Left lobe of liver (tissue), 2 donors: ENCODE measurements around the gene CCNL2. TPM values are rescaled to one million over a fixed set of nuclear protein-coding genes. Genes with fewer than 3 reads are reported as not detected.

ENCODE experiments used
- ATAC-seq: fragments of 200-7000 bp; cut with Tn5 transposase; one replicate; pipeline ENCODE4 v1.9.1; 2020; ENCODE audit warnings: mild to moderate bottlenecking, moderate library complexity
- DNase-seq: peaks from one replicate; pipeline ENCODE4 v3.0.0-alpha.2; 2020; ENCODE audit warnings: low spot score
- total RNA-seq: library from RNA; stranded (reverse); gene quantifications from one replicate; pipeline ENCODE4 v1.2.1, GENCODE V29; 2021
- donor health status: DM: no; HTN: no; CAD: no; lungs with moderate emphysema.
- donor health status: DM: no; HTN: yes; CAD: no.

The CCNL2 gene
- total RNA-seq, 1 donor from 2014 or later, result 127 TPM

DNA sequence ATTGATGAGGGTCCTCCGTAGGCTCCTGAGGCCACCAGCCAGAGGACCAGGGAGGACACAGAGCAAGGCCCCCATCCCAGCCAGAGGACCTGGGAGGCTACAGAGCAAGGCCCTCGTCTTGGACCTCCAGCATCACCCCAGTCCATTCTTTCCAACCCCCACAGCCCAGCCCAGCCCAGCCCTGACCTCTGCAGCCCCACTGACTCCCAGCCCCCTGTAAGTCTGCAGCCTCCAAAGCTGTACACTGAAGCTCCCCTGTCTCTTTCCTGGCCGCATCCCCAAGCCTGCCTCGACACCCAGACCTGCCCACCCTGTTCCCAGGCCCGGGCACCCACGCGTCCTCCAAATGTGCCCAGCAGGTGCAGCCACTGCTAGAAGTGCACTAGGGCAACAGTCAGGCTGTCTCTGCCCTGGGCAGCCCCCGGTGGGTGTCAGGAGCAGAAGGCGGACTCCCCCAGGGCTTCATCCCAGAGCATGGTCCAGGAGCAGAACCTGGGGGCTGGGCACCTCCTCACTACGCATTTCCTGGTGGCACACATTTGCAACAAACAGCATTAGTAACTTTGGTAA, 52.0 kb downstream of the CCNL2 start:
- ATAC-seq, result no peak
- peak; percentile 45 for DNase-seq

DNA sequence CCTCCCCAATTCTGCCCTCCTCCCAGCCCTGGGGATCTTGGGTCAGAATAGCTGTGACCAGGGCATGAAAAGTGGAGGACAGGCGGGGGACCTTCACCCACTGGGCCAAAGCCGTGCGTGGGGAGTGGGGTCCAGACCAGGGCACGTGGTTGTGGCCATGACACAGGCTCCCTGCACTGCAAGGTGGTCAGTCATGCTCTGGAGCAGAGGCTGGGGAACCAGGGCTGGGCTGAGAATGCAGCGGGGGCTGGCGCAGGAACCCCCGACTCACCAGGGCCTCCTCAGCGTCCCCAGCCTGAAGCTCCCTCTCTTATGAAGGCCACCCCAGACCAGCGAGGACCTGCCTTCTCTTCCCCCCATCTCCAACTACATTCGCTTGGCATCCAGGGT, 52.6 kb downstream of the CCNL2 start:
- DNase-seq, result no peak

GRCh38 chr1:1345860-1346500, 53.2 kb downstream of the CCNL2 start:
- ATAC-seq (peak; percentile 3), DNase-seq (peak; percentile 70)

More for the DNA sequence above, 52.6 kb downstream of the CCNL2 start:
- no peak for ATAC-seq

DNA sequence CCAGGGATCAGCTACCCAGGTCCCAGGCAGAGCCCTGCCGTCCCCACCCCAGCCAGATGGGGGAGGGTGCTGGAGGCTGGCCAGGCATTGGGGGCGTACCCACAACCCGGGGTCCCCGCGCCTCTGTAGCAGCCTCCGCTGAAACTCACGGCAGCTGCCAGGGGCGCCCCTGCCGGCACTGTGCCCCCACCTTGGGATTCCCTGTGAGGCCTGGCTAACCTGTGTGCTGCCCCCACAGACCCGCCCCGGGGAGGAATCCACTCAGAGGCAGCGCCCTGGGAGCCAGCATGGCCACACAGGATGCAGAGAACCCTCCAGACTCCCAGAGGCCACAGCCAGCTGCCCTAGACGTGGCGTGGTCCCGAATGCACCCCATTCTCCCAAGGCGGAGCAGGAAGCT, 53.8 kb downstream of the CCNL2 start:
- no peak for ATAC-seq
- DNase-seq, result peak; percentile 50

GRCh38 chr1:1344655-1345361, 54.3 kb downstream of the CCNL2 start:
- ATAC-seq (peak; percentile 6), DNase-seq (peak; percentile 60)

DNA sequence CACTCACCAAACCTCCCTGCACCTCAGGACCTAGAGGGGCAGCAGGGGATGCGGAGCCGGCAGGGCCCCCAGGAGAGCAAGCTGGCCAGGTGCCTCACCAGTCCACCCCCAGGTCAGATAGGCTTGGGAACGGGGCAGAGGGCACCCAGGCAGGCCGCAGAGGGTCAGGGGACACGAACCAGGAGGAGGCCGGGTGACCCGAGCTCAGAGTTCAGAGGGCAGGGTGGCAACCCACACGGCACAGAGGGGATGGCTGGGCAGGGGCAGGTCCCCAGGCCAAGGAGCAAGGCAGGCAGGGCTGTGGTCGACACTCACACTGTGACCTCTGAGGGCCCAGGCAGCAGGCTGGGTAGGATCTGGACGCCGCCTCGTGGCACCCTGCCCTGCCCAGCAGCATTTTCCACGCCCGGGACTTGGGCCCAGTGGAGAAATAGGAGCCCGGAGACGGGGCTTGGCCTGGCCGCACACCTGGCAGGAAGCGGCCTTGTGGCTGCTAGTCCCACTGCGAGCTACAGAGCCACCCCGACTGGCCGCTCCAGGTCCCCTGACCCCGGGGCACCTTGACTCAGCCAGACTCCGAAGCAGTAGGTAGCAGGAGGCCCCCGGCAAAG, 55.2 kb downstream of the CCNL2 start:
- DNase-seq, result peak; percentile 89
- ATAC-seq, result peak; percentile 64

DNA sequence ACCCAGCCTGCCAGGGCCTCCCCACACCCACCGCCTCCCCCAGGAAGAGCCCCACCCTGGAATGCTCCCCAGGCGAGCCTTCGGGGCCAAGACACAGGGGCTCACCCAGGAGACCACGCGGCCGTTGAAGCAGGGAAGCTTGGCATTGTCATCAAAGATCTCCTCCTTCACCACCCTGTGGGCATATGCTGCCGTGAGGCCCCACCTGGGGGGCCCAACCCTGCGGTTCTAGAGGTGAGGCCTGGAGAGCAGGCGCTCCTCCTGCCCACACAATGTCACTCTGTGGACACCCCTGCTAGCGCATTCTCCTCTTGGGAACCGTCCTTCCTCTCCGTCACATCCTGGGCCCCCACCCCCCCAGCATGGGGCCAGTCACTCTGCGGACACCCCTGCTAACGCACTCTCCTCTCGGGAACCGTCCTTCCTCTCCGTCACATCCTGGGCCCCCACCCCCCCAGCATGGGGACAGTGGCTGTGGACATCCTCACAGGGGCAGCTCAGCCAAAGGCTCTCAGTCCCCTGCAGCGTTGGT, 56.5 kb downstream of the CCNL2 start:
- DNase-seq (no peak), ATAC-seq (no peak)

DNA sequence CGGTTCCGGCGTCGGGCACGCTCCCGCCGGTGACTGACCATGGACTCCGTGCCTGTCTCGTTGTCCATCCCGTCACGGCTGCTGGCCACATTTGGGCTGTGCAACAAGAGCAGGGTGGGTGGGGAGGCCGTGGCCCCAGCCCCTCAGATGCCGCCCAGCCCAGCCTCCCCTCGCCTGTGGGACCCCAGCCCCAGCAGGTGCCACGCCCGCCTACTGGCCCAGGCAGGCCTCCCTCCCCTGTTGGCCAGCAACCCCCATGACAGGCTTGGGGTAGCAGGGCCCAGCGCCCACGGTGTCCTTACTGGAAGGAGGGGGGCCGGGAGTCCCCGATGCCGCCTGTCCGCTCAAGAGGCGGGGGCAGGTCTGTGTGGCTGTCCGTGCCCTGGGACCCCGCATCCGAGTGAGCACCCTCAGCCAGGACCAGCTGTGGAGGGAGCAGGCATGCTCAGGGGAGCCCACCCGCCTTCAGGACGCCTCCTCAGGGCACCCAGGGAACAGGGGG, 57.0 kb downstream of the CCNL2 start:
- DNase-seq (no peak), ATAC-seq (no peak)

GRCh38 chr1:1341549-1342021, 57.5 kb downstream of the CCNL2 start:
- DNase-seq (no peak), ATAC-seq (no peak)

DNA sequence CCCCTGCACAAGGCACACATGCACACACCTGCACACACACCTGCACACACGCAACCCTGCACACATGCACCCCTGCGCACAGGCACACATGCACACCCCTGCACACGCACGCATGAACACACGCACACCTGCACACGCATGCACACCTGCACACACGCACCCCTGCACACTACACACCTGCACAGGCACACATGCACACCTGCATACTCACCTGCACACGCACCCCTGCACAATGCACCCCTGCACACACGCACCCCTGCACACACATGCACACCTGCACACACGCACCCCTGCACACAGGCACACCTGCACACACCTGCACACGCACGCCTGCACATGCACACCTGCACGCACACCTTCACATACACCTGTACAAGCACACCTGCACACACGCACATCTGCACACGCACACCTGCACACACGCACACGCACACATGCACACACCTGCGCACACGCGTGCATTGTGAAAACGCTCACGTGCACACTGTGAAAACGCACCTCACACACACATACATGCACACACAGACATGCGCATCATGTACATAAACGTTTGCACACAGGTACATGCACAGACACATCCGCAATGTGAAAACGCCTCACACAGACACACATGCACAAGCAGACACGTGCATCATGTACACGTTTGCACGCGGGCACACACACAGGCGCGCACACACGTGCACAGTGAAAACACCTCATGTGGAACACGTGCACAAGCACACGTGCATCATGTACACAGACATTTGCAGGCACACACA, 58.2 kb downstream of the CCNL2 start:
- DNase-seq, result no peak
- ATAC-seq, result no peak

DNA sequence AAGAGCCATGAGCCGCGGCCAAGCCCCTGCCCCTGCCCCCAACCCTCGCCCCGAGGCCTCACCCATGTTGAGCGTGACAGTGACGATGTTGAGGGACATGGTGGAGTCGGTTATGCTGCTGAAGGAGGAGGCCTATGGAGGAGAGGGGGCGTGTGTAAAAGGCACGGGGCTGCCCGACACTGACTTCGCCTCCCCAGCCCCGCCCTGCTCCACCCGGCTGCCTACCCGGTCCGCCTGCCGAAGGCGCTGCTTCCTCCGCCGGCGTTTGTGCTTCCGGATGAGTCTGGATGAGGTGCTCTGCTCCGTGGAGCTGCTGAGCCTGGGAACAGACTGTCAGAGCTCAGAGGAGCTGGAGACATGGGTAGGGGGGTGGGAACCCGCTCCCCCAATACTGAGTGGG, 59.0 kb downstream of the CCNL2 start:
- DNase-seq (no peak), ATAC-seq (no peak)

- DNase-seq, result no peak
- ATAC-seq, result no peak
These were observed 60.9 kb downstream of the CCNL2 start for GRCh38 chr1:1338278-1338677.

DNA sequence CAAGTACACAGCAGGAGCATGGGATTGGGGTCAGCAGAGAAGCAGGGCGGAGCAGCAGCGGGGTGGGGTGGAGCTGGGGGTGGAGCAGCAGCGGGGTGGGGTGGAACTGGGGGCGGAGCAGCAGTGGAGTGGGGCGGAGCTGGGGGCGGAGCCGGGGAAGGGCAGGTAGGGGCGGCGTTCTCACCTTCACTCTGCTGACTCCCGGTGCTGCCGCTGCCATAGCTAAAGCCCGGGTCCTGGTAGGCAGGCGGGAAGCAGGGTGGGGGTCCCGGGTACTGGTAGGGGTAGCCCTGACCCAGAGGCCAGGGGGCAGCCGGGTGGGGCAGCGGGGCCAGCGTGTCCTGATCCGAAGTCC, 61.4 kb downstream of the CCNL2 start:
- peak; percentile 16 for ATAC-seq
- DNase-seq, result no peak

DNA sequence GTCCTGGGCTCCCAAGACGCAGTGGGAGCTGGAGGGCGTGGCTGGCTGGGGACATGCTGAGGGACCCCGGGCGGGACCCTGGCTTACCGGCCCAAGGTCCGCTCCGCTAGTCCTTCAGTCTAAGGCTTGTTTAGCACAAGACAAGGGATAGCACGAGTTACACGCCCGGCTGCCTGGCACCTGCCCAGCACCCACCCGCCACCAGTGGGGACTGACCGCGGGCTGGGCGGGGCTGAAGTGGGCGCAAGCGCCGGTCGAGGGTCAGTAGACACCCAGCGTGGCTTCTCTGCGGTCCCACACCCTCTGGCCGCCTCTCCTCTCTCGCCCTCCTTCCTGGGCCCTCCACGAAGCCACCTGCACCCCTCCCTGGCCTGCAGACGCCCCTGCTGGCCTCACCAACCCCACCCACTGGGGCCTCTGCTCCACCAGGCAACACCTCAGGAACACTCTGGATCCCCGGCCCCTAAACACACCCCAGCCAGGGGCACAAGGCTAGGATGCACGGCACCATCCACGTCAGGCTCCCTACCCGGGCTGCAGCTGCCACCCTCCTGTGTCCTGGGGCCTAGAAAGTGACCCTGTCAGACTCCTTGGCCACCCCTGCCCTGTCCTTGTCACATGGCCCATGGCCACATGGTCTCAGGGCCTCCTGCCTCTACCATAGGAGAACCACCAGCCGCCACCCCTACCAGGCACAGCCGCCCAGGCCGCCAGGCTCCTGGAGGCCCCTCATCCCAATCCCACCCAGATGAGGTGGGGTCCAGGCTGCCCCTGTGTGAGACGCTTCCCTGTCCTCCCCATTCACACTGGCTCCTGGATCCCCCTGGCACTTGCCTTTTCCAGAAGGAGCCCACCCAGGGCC, 62.0 kb downstream of the CCNL2 start:
- DNase-seq, result no peak
- ATAC-seq, result no peak

DNA sequence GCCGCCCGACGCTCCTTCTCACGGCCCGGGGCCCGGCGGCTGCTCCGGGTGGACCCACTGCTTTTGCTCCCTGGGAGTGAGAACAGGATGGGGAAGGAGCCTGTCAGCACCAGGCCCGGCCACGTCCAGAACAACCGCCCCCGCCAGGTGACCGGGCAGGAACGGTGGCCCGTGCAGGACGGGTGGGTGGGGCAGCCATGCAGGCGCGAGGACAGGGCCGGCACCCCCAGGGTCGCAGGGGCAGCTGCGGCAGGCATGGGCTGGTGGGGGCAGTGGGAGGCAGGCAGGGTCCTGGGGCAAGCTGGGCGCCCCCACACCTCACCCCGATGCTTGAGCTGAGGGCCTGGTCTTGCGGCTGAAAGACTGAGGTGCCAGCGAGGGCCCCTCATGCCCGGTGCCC, 62.7 kb downstream of the CCNL2 start:
- no peak for ATAC-seq

GRCh38 chr1:1335792-1336248, 63.3 kb downstream of the CCNL2 start:
- DNase-seq (no peak), ATAC-seq (no peak)

More for the DNA sequence above, 62.7 kb downstream of the CCNL2 start:
- no peak for DNase-seq
